ENCODE measurements around the gene CLTC. TPM values are rescaled to one million over a fixed set of nuclear protein-coding genes. Genes with fewer than 3 reads are reported as not detected.

Gene CLTC
- total and polyA plus RNA-seq, 2 experiments from 2014 or later: 98.5 to 342 TPM

GRCh38 chr17:59737324-59737723 is 117.6 kb downstream of the CLTC start:
- no peaks in the 10 kb centered on the region for H3K9me3 ChIP-seq (ENCODE audit: low read depth)
- TF ChIP-seq EZH2 (IDR thresholded peaks at IDR 0.05; ENCODE audit: borderline replicate concordance) (no peak), EZH2phosphoT487 (IDR thresholded peaks at IDR 0.05; ENCODE audit: low read depth, severe bottlenecking, unreplicated experiment) (no peak)
- TF ChIP-seq, protein P1, sequence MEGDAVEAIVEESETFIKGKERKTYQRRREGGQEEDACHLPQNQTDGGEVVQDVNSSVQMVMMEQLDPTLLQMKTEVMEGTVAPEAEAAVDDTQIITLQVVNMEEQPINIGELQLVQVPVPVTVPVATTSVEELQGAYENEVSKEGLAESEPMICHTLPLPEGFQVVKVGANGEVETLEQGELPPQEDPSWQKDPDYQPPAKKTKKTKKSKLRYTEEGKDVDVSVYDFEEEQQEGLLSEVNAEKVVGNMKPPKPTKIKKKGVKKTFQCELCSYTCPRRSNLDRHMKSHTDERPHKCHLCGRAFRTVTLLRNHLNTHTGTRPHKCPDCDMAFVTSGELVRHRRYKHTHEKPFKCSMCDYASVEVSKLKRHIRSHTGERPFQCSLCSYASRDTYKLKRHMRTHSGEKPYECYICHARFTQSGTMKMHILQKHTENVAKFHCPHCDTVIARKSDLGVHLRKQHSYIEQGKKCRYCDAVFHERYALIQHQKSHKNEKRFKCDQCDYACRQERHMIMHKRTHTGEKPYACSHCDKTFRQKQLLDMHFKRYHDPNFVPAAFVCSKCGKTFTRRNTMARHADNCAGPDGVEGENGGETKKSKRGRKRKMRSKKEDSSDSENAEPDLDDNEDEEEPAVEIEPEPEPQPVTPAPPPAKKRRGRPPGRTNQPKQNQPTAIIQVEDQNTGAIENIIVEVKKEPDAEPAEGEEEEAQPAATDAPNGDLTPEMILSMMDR (IDR thresholded peaks at IDR 0.05; ENCODE audit: poor library complexity): no peak
- H2AFZ ChIP-seq: no peak overlapping the region
- no peaks in the 10 kb centered on the region for H4K20me1 ChIP-seq (ENCODE audit: insufficient read depth, poor library complexity, severe bottlenecking)
- no peak for DNase-seq (ENCODE audit: low spot score)
- no peak overlapping the region for H3K4me3 ChIP-seq
- no peaks in the 10 kb centered on the region for H3K27me3 ChIP-seq
- 91% methylated on average over 3 of the region's 3 CpGs for WGBS (ENCODE audit: low lambda C conversion rate, missing lambda C conversion rate)
- peaks cover 27% of the 10 kb centered on the region for H3K79me2 ChIP-seq
- H3K4me1 ChIP-seq (ENCODE audit: insufficient read depth): peaks cover 5% of the 10 kb centered on the region
- H3K4me2 ChIP-seq: no peak overlapping the region
- no peaks in the 10 kb centered on the region for H3K9me2 ChIP-seq (replicated peaks; ENCODE audit: insufficient read depth)
- no peaks in the 10 kb centered on the region for H3K36me3 ChIP-seq (replicated peaks; ENCODE audit: insufficient read depth, low read depth)
- no peak overlapping the region for H3K27ac ChIP-seq

DNA sequence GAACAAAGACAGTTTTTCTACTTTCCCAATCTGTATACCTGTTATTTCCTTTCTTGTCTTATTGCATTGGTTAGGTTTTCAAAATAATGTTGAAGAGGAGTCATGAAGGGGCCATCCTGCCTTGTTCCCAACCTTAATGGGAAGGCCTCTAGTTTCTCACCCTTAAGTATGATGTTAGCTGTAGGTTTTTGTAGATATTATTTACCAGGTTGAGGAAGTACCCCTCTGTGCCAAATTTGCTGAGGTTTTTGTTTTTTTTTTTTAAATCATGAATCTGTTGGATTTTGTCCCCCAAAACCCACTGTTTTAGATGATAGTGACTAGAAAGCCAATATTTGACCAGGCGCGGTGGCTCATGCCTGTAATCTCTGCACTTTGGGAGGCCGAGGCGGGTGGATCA is 124.1 kb downstream of the CLTC start:
- DNase-seq (ENCODE audit: low spot score): no peak
- Histone ChIP-seq H3K4me2 (no peak overlapping the region), H3K9me2 (replicated peaks; ENCODE audit: insufficient read depth) (no peaks in the 10 kb centered on the region), H2AFZ (no peak overlapping the region), H4K20me1 (ENCODE audit: insufficient read depth, poor library complexity, severe bottlenecking) (no peaks in the 10 kb centered on the region), H3K79me2 (no peaks in the 10 kb centered on the region), H3K4me3 (no peak overlapping the region), H3K27ac (no peak overlapping the region), H3K27me3 (no peaks in the 10 kb centered on the region), H3K36me3 (replicated peaks; ENCODE audit: insufficient read depth, low read depth) (no peaks in the 10 kb centered on the region), H3K4me1 (ENCODE audit: insufficient read depth) (no peaks in the 10 kb centered on the region), H3K9me3 (ENCODE audit: low read depth) (no peaks in the 10 kb centered on the region)
- WGBS (ENCODE audit: low lambda C conversion rate, missing lambda C conversion rate): 97% methylated on average over 4 of the region's 4 CpGs
- TF ChIP-seq, protein P1 (IDR thresholded peaks at IDR 0.05; ENCODE audit: poor library complexity): no peak
- TF ChIP-seq EZH2phosphoT487 (IDR thresholded peaks at IDR 0.05; ENCODE audit: low read depth, severe bottlenecking, unreplicated experiment): no peak
- no peak for TF ChIP-seq EZH2 (IDR thresholded peaks at IDR 0.05; ENCODE audit: borderline replicate concordance)

GRCh38 chr17:59745040-59745439 is 125.3 kb downstream of the CLTC start:
- Histone ChIP-seq H3K27me3 (no peaks in the 10 kb centered on the region), H3K4me1 (ENCODE audit: insufficient read depth) (no peaks in the 10 kb centered on the region), H3K9me3 (ENCODE audit: low read depth) (no peaks in the 10 kb centered on the region), H3K9me2 (replicated peaks; ENCODE audit: insufficient read depth) (no peaks in the 10 kb centered on the region), H2AFZ (no peak overlapping the region), H3K4me2 (no peak overlapping the region), H4K20me1 (ENCODE audit: insufficient read depth, poor library complexity, severe bottlenecking) (no peaks in the 10 kb centered on the region), H3K27ac (no peak overlapping the region), H3K79me2 (no peaks in the 10 kb centered on the region), H3K36me3 (replicated peaks; ENCODE audit: insufficient read depth, low read depth) (no peaks in the 10 kb centered on the region), H3K4me3 (no peak overlapping the region)
- DNase-seq (ENCODE audit: low spot score): no peak
- TF ChIP-seq, protein P1 (IDR thresholded peaks at IDR 0.05; ENCODE audit: poor library complexity): no peak
- no peak for TF ChIP-seq EZH2phosphoT487 (IDR thresholded peaks at IDR 0.05; ENCODE audit: low read depth, severe bottlenecking, unreplicated experiment)
- TF ChIP-seq EZH2 (IDR thresholded peaks at IDR 0.05; ENCODE audit: borderline replicate concordance): no peak
- 93% methylated on average over 2 of the region's 2 CpGs for WGBS (ENCODE audit: low lambda C conversion rate, missing lambda C conversion rate)

Other genes starting within 250 kb of the CLTC start
- gene DHX40, start 54.3 kb upstream of the CLTC start, total RNA-seq: 32.3 and 43.8 TPM in 2 replicates
- gene DHX40, start 54.3 kb upstream of the CLTC start, polyA plus RNA-seq: 12.5 and 13.5 TPM in 2 replicates
- 15.7 and 21.9 TPM in 2 replicates for gene PTRH2, start 87.5 kb downstream of the CLTC start, total RNA-seq
- 31.7 and 38.7 TPM in 2 replicates for gene PTRH2, start 87.5 kb downstream of the CLTC start, polyA plus RNA-seq
- 466 and 479 TPM in 2 replicates for gene VMP1, start 87.8 kb downstream of the CLTC start, total RNA-seq
- gene VMP1, start 87.8 kb downstream of the CLTC start, polyA plus RNA-seq: 139 and 166 TPM in 2 replicates

Data from hepatocyte (in vitro differentiated cells).